ENCODE measurements around the gene PHKB. TPM values are rescaled to one million over a fixed set of nuclear protein-coding genes. Genes with fewer than 3 reads are reported as not detected.

PHKB gene
- total RNA-seq, 4 donors from 2014 or later: 62.0 to 164 (median 111) TPM

GRCh38 chr16:47716571-47716970 lies 255.4 kb downstream of the PHKB start:
- Histone ChIP-seq H3K4me3 (no peak overlapping the region), H3K4me1 (no peaks in the 10 kb centered on the region), H3K27me3 (no peaks in the 10 kb centered on the region), H3K27ac (no peak overlapping the region), H3K9me3 (no peaks in the 10 kb centered on the region), H3K36me3 (no peaks in the 10 kb centered on the region)
- DNase-seq: no peak
- no peak for TF ChIP-seq POLR2A (IDR thresholded peaks at IDR 0.05)
- TF ChIP-seq, protein P1, sequence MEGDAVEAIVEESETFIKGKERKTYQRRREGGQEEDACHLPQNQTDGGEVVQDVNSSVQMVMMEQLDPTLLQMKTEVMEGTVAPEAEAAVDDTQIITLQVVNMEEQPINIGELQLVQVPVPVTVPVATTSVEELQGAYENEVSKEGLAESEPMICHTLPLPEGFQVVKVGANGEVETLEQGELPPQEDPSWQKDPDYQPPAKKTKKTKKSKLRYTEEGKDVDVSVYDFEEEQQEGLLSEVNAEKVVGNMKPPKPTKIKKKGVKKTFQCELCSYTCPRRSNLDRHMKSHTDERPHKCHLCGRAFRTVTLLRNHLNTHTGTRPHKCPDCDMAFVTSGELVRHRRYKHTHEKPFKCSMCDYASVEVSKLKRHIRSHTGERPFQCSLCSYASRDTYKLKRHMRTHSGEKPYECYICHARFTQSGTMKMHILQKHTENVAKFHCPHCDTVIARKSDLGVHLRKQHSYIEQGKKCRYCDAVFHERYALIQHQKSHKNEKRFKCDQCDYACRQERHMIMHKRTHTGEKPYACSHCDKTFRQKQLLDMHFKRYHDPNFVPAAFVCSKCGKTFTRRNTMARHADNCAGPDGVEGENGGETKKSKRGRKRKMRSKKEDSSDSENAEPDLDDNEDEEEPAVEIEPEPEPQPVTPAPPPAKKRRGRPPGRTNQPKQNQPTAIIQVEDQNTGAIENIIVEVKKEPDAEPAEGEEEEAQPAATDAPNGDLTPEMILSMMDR (IDR thresholded peaks at IDR 0.05): no peak
- intact Hi-C loops (cut with DNase I; ENCODE audit: low total_unique reads): no loop called here

GRCh38 chr16:47719713-47720112 lies 258.6 kb downstream of the PHKB start:
- DNase-seq: no peak
- Histone ChIP-seq H3K4me1 (no peaks in the 10 kb centered on the region), H3K27me3 (no peaks in the 10 kb centered on the region), H3K27ac (no peak overlapping the region), H3K9me3 (no peaks in the 10 kb centered on the region), H3K36me3 (no peaks in the 10 kb centered on the region), H3K4me3 (no peak overlapping the region)
- intact Hi-C loops (cut with DNase I; ENCODE audit: low total_unique reads): no loop called here
- TF ChIP-seq POLR2A (IDR thresholded peaks at IDR 0.05): no peak
- TF ChIP-seq, protein P1 (IDR thresholded peaks at IDR 0.05): no peak

- no peaks in the 10 kb centered on the region for H3K4me1 ChIP-seq
- H3K27me3 ChIP-seq: no peaks in the 10 kb centered on the region
- intact Hi-C loops (cut with DNase I; ENCODE audit: low total_unique reads): no loop called here
- H3K36me3 ChIP-seq: no peaks in the 10 kb centered on the region
- H3K9me3 ChIP-seq: no peaks in the 10 kb centered on the region
- no peak for DNase-seq
- no peak overlapping the region for H3K27ac ChIP-seq
- no peak overlapping the region for H3K4me3 ChIP-seq
- no peak for TF ChIP-seq POLR2A (IDR thresholded peaks at IDR 0.05)
- TF ChIP-seq, protein P1 (IDR thresholded peaks at IDR 0.05): no peak
These were observed 260.0 kb downstream of the PHKB start for GRCh38 chr16:47721006-47721637.

DNA sequence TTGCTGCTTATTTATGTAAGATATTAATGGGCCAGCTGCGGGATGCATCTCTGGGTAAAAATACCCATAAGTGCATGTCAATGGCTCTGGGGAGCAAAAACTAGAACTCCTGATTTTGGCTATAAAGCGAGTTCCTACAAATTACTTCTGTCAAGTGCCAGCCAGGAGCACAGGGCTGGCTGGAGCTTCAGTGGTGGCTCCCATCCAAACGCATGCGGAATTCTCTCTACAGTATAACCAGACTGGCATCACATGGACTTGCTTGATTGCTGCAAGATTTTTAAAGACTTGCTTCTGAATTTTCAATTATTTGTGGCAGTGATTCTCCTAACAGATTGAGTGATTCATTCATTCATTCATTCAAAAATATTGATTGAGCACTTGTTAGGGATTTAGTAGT lies 260.9 kb downstream of the PHKB start:
- DNase-seq: no peak
- Histone ChIP-seq H3K4me1 (no peaks in the 10 kb centered on the region), H3K4me3 (no peak overlapping the region), H3K27me3 (no peaks in the 10 kb centered on the region), H3K36me3 (no peaks in the 10 kb centered on the region), H3K27ac (no peak overlapping the region), H3K9me3 (no peaks in the 10 kb centered on the region)
- no peak for TF ChIP-seq POLR2A (IDR thresholded peaks at IDR 0.05)
- TF ChIP-seq, protein P1 (IDR thresholded peaks at IDR 0.05): no peak
- intact Hi-C loops (cut with DNase I; ENCODE audit: low total_unique reads): no loop called here

DNA sequence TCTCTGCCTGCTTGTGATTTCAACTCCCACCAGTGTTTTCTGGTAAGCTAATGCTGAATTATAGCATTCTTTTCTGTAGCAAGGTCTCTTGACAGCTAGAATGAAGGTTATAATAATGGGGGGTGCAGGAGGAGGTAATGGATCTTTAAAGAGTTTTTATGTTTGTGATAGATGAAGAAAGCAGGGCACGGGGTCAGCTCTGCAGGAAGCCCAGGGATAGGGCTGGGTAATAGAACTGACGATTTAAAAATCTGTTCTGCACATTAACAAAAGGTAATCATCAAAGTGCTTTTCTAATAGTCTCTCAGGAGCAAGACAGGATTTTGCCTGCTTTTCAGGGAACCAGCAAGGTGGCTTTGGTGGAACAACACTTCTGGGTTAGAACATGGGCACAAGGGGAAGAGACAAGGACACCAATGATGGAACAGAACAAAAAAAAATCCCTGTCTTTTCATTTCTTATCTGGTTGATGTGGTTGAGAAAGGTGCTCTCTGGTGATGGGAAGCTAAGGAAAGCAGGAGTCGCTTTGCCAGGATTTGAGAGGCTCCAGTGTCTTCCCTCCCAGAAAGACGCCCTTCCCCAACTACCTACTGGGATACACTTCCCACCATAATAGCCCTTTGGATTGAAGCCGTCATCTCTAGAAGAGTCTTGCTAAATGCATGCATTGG lies 263.1 kb downstream of the PHKB start:
- TF ChIP-seq, protein P1 (IDR thresholded peaks at IDR 0.05): no peak
- intact Hi-C loops (cut with DNase I; ENCODE audit: low total_unique reads): no loop called here
- Histone ChIP-seq H3K36me3 (no peaks in the 10 kb centered on the region), H3K27me3 (no peaks in the 10 kb centered on the region), H3K4me3 (no peak overlapping the region), H3K9me3 (no peaks in the 10 kb centered on the region), H3K27ac (no peak overlapping the region), H3K4me1 (no peaks in the 10 kb centered on the region)
- DNase-seq: no peak

Data from uterus (tissue), 4 donors.